HFF-Myc (cell line): ENCODE results near the gene ZNF491.
A peak's percentile ranks its signal among the peaks of the same experiment; 100 is the strongest.
"Not testable (repeated sequence)": the region's sequence is repeated elsewhere in the genome, so short reads cannot be mapped to it uniquely, and the experiment has no call there.

Source experiments
- DNase-seq: peaks from one replicate; pipeline ENCODE4 v3.0.0-alpha.2; 2011; ENCODE audit warnings: low read depth; ENCODE audit errors: extremely low read depth
- H3K4me3 ChIP-seq: replicated peaks from 2 replicates; pipeline ENCODE4 v1.5.1; 2011; ENCODE audit warnings: low read depth, mild to moderate bottlenecking, control low read depth, low read length
- CTCF ChIP-seq: IDR thresholded peaks from 2 replicates; pipeline ENCODE4 v1.5.1; 2012; ENCODE audit warnings: mild to moderate bottlenecking, low read depth, low read length, control low read depth; ENCODE audit errors: missing control alignments

Gene ZNF491

GRCh38 chr19:11806354-11807098, 8.2 kb downstream of the ZNF491 start:
- TF ChIP-seq CTCF, result no peak
- no peak overlapping the region for H3K4me3 ChIP-seq
- DNase-seq, result no peak

- no peak overlapping the region for H3K4me3 ChIP-seq
- no peak for DNase-seq
- no peak for TF ChIP-seq CTCF
Observed at GRCh38 chr19:11807099-11807380, 8.7 kb downstream of the ZNF491 start.

- no peak for DNase-seq
- TF ChIP-seq CTCF, result no peak
- peak overlapping the region; percentile 65 for H3K4me3 ChIP-seq
Observed at GRCh38 chr19:11813703-11814028, 15.3 kb downstream of the ZNF491 start.

GRCh38 chr19:11814029-11814699, 15.8 kb downstream of the ZNF491 start, which contains the start of gene ZNF440:
Gene ZNF440 (plus strand): TSS chr19:11814273. CDS start chr19:11814448, 175 bp downstream.
- H3K4me3 ChIP-seq, result peak within 1 kb of the TSS; percentile 65
- no peak for TF ChIP-seq CTCF
- DNase-seq, result peak; percentile 76

GRCh38 chr19:11814700-11815035, 16.3 kb downstream of the ZNF491 start:
- DNase-seq, result no peak
- H3K4me3 ChIP-seq, result peak overlapping the region; percentile 65
- TF ChIP-seq CTCF, result no peak

- no peak overlapping the region for H3K4me3 ChIP-seq
- no peak for TF ChIP-seq CTCF
- no peak for DNase-seq
Observed at GRCh38 chr19:11821474-11822109, 23.3 kb downstream of the ZNF491 start.

GRCh38 chr19:11828957-11829876, 30.9 kb downstream of the ZNF491 start:
- not testable (repeated sequence) for DNase-seq, H3K4me3 ChIP-seq
